Astrocyte (in vitro differentiated cells and primary cell): ENCODE results near the gene ARHGAP4. TPM values are rescaled to one million over a fixed set of nuclear protein-coding genes. Genes with fewer than 3 reads are reported as not detected.

Source experiments
- DNase-seq: peaks from one replicate; pipeline ENCODE4 v3.0.0-alpha.2; 2010; ENCODE audit warnings: low read depth
- FAIRE-seq: peaks from 2 replicates; lab custom pipeline; 2011; peaks lifted over from hg19 to GRCh38; lab: Jason Lieb, UNC
- H2AFZ ChIP-seq: 2 replicates; pipeline ENCODE4 v1.6.0; 2012; ENCODE audit warnings: low read depth, low read length, inconsistent platforms
- H3K27ac ChIP-seq: 2 replicates; pipeline ENCODE4 v1.5.1; 2011; ENCODE audit warnings: low read depth, low read length, inconsistent platforms
- H3K27me3 ChIP-seq: 2 replicates; pipeline ENCODE4 v1.6.0; 2011; ENCODE audit warnings: low read length, inconsistent platforms; ENCODE audit not compliant: insufficient read depth
- H3K36me3 ChIP-seq: 2 replicates; pipeline ENCODE4 v1.5.1; 2011; ENCODE audit warnings: low read length, inconsistent platforms; ENCODE audit not compliant: insufficient read depth
- H3K4me1 ChIP-seq: 2 replicates; pipeline ENCODE4 v1.5.1; 2011; ENCODE audit warnings: low read length, inconsistent platforms; ENCODE audit not compliant: insufficient read depth
- H3K4me2 ChIP-seq: 2 replicates; pipeline ENCODE4 v1.6.0; 2012; ENCODE audit warnings: low read length, inconsistent platforms
- H3K4me3 ChIP-seq: 2 replicates; pipeline ENCODE4 v1.5.1; 2011; ENCODE audit warnings: low read depth, mild to moderate bottlenecking, low read length, inconsistent platforms; ENCODE audit not compliant: insufficient read depth
- H3K79me2 ChIP-seq: 2 replicates; pipeline ENCODE4 v1.6.0; 2012; ENCODE audit warnings: mild to moderate bottlenecking, low read length, inconsistent platforms; ENCODE audit not compliant: insufficient read depth
- H3K9ac ChIP-seq: 2 replicates; pipeline ENCODE4 v1.6.0; 2012; ENCODE audit warnings: mild to moderate bottlenecking, low read length, inconsistent platforms
- H3K9me3 ChIP-seq: 2 replicates; pipeline ENCODE4 v1.5.1; 2012; ENCODE audit warnings: low read depth, mild to moderate bottlenecking, low read length, inconsistent platforms; ENCODE audit not compliant: insufficient read depth
- H4K20me1 ChIP-seq: 2 replicates; pipeline ENCODE4 v1.6.0; 2012; ENCODE audit warnings: low read length, inconsistent platforms; ENCODE audit not compliant: insufficient read depth
- H3K27ac Mint-ChIP-seq: one replicate; pipeline ENCODE4 v1.8.0; 2021; ENCODE audit warnings: mild to moderate bottlenecking, mixed read lengths; ENCODE audit not compliant: unreplicated experiment
- H3K27me3 Mint-ChIP-seq: one replicate; pipeline ENCODE4 v1.8.0; 2021; ENCODE audit warnings: low read depth, mixed read lengths; ENCODE audit not compliant: unreplicated experiment
- H3K36me3 Mint-ChIP-seq: one replicate; pipeline ENCODE4 v1.8.0; 2021; ENCODE audit warnings: low read depth, mixed read lengths; ENCODE audit not compliant: unreplicated experiment
- H3K4me1 Mint-ChIP-seq: one replicate; pipeline ENCODE4 v1.8.0; 2021; ENCODE audit warnings: low read depth, mixed read lengths; ENCODE audit not compliant: unreplicated experiment
- H3K4me3 Mint-ChIP-seq: one replicate; pipeline ENCODE4 v1.8.0; 2021; ENCODE audit warnings: mild to moderate bottlenecking, moderate library complexity, mixed read lengths; ENCODE audit not compliant: unreplicated experiment
- H3K9me3 Mint-ChIP-seq: one replicate; pipeline ENCODE4 v1.8.0; 2021; ENCODE audit warnings: mild to moderate bottlenecking, mixed read lengths; ENCODE audit not compliant: unreplicated experiment
- CTCF ChIP-seq: IDR thresholded peaks from 2 replicates; pipeline ENCODE4 v1.5.1; 2011; ENCODE audit warnings: low read depth, mild to moderate bottlenecking, inconsistent platforms, low read length, moderate library complexity; ENCODE audit not compliant: insufficient read depth
- EZH2 ChIP-seq: IDR thresholded peaks from 2 replicates; pipeline ENCODE4 v1.6.1; 2012; ENCODE audit warnings: mild to moderate bottlenecking, low read length, inconsistent platforms; ENCODE audit not compliant: insufficient read depth
- total RNA-seq: library from RNA; stranded (reverse); gene quantifications from 2 replicates; pipeline ENCODE4 v1.2.1, GENCODE V29; 2021

Gene ARHGAP4
- total RNA-seq, 1 donor from 2014 or later, result 3.9 TPM

- Mint-ChIP-seq H3K4me1 (no peaks in the 10 kb centered on the region), H3K9me3 (no peaks in the 10 kb centered on the region), H3K27me3 (no peaks in the 10 kb centered on the region), H3K27ac (no peak overlapping the region), H3K4me3 (no peak overlapping the region), H3K36me3 (no peaks in the 10 kb centered on the region)
- peaks cover 13% of the 10 kb centered on the region for H4K20me1 ChIP-seq
- peaks cover 4% of the 10 kb centered on the region for H3K36me3 ChIP-seq
- peaks cover 32% of the 10 kb centered on the region for H3K79me2 ChIP-seq
- no peak overlapping the region for H3K4me2 ChIP-seq
- H3K4me1 ChIP-seq, result peaks cover 12% of the 10 kb centered on the region
- DNase-seq (no peak), FAIRE-seq (no peak)
- H3K9me3 ChIP-seq, result no peaks in the 10 kb centered on the region
- H2AFZ ChIP-seq, result no peak overlapping the region
- H3K4me3 ChIP-seq, result no peak overlapping the region
- no peak overlapping the region for H3K9ac ChIP-seq
- H3K27me3 ChIP-seq, result no peaks in the 10 kb centered on the region
- H3K27ac ChIP-seq, result no peak overlapping the region
- TF ChIP-seq CTCF, result no peak
- TF ChIP-seq EZH2, result no peak
Measured at GRCh38 chrX:153929576-153929975, 3.5 kb upstream of the ARHGAP4 start.

DNA sequence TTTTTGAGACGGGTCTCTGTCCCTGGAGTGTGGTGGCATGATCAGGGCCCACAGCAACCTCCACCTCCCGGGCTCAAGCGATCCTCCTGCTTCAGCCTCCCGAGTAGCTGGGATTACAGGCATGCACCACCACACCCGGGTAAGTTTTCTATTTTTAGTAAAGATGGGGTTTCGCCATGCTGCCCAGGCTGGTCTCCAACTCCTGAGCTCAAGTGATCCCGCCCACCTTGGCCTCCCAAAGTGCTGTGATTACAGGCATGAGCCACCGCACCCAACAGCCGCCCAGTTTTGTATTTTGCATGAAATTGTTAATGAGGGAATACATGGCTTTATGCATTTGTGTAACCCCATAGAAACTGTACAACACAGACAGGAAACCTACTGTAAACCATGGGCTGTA is 2.8 kb upstream of the ARHGAP4 start:
- Mint-ChIP-seq H3K4me1 (no peaks in the 10 kb centered on the region), H3K27me3 (no peaks in the 10 kb centered on the region), H3K36me3 (no peaks in the 10 kb centered on the region), H3K4me3 (no peak overlapping the region), H3K9me3 (no peaks in the 10 kb centered on the region), H3K27ac (no peak overlapping the region)
- Histone ChIP-seq H3K27ac (no peak overlapping the region), H3K27me3 (no peaks in the 10 kb centered on the region), H3K4me2 (peak overlapping the region; percentile 72), H4K20me1 (peaks cover 13% of the 10 kb centered on the region), H3K9ac (no peak overlapping the region), H3K79me2 (peaks cover 25% of the 10 kb centered on the region), H3K9me3 (no peaks in the 10 kb centered on the region), H3K36me3 (peaks cover 4% of the 10 kb centered on the region), H3K4me1 (peaks cover 12% of the 10 kb centered on the region), H2AFZ (no peak overlapping the region), H3K4me3 (no peak overlapping the region)
- no peak for TF ChIP-seq CTCF
- no peak for TF ChIP-seq EZH2
- FAIRE-seq (no peak), DNase-seq (no peak)

- peak overlapping the region; percentile 75 for H3K27ac Mint-ChIP-seq
- H3K4me1 ChIP-seq, result peaks cover 10% of the 10 kb centered on the region
- H3K27ac ChIP-seq, result peak overlapping the region; percentile 87
- H4K20me1 ChIP-seq, result peaks cover 11% of the 10 kb centered on the region
- H3K9me3 ChIP-seq, result no peaks in the 10 kb centered on the region
- no peaks in the 10 kb centered on the region for H3K36me3 Mint-ChIP-seq
- H3K79me2 ChIP-seq, result peaks cover 18% of the 10 kb centered on the region
- H3K4me2 ChIP-seq, result peak overlapping the region; percentile 89
- H3K27me3 Mint-ChIP-seq, result no peaks in the 10 kb centered on the region
- peaks cover 4% of the 10 kb centered on the region for H3K36me3 ChIP-seq
- H3K27me3 ChIP-seq, result no peaks in the 10 kb centered on the region
- peak overlapping the region; percentile 89 for H3K9ac ChIP-seq
- DNase-seq, result peak; percentile 95
- peak; percentile 98 for FAIRE-seq
- H3K9me3 Mint-ChIP-seq, result no peaks in the 10 kb centered on the region
- H3K4me3 Mint-ChIP-seq, result peak overlapping the region; percentile 83
- TF ChIP-seq EZH2 (no peak), CTCF (no peak)
- H2AFZ ChIP-seq, result no peak overlapping the region
- no peaks in the 10 kb centered on the region for H3K4me1 Mint-ChIP-seq
- peak overlapping the region; percentile 56 for H3K4me3 ChIP-seq
Measured at GRCh38 chrX:153927922-153928760, 2.1 kb upstream of the ARHGAP4 start.
